HG02588 (cell line): ENCODE data around the gene SERF2.
"Not testable (repeated sequence)": the region's sequence is repeated elsewhere in the genome, so short reads cannot be mapped to it uniquely, and the experiment has no call there.

Source experiments
- ATAC-seq: cut with Tn5 transposase; IDR thresholded peaks from one replicate; pipeline ENCODE4 v1.9.1; 2021; ENCODE audit warnings: mild to moderate bottlenecking, moderate library complexity; ENCODE audit not compliant: unreplicated experiment

Gene SERF2

DNA sequence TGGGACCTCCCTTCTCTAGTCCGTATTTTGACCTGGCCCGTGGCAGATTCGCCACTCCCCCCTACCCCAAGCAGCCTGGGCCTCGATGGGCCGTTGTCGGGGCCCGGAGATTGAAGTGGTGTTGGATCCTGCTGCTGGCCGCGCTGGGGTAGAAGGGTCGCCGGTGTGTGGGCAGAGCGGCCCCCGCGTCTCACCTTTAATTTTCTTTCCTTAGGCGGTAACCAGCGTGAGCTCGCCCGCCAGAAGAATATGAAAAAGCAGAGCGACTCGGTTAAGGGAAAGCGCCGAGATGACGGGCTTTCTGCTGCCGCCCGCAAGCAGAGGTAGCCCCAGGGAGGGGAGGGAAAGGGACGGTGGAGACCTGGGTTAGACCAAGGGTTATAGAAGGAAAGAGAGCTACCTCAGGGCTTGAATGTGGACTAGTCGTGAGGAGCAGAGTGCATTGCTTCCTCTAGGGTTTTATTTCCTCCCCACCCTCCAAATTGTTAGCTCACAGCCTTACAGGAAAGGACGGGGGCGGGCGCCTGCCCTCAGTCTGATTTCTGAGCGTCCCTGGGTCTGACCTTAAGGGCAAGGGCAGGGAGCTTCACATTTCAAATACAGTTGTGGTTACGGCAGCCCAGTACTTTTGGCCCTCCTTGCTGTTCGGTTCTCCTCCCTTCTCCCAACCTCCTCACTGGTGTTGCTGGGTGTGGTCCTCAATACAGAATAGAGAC, 799 bp downstream of the SERF2 start:
- no peak for ATAC-seq

GRCh38 chr15:43793647-43794046, 1.5 kb downstream of the SERF2 start:
- no peak for ATAC-seq

- no peak for ATAC-seq
These were observed 2.3 kb downstream of the SERF2 start for GRCh38 chr15:43794269-43795037.

- no peak for ATAC-seq
These were observed 3.1 kb downstream of the SERF2 start for GRCh38 chr15:43795197-43795596.

DNA sequence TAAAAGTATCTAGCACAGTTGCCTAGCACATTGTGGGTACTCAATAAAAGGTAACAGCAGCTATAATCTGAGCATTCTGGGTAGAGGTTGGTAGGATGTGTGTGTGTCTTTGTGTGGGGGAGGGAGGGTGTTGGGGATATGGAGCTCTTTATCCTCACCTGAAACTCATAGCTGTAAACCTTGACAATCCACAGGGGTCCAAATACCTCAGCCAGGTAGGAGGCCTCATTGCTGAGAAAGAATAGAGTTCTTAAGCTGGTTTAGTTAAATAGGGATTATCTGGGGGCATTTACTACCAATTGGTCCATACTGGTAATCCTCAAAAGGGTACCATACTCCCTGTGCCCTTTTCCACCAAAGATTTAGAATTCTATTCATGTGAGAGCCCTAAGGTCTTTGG, 3.9 kb downstream of the SERF2 start:
- ATAC-seq = no peak

- ATAC-seq = no peak
These were observed 4.4 kb downstream of the SERF2 start for GRCh38 chr15:43796566-43796965.

GRCh38 chr15:43799209-43799944, 7.3 kb downstream of the SERF2 start:
- no peak for ATAC-seq

- ATAC-seq = no peak
These were observed 7.8 kb downstream of the SERF2 start, which contains the start of gene SERINC4 for GRCh38 chr15:43799945-43800285. TSS of gene SERINC4 (minus strand) at chr15:43800220. CDS start at chr15:43799986, 234 bp downstream.

GRCh38 chr15:43800286-43801141, 8.4 kb downstream of the SERF2 start, which contains the start of gene HYPK:
TSS of gene HYPK (plus strand) at chr15:43800599. CDS start at chr15:43800623, 24 bp downstream.
- ATAC-seq = peak; percentile 90

- ATAC-seq = not testable (repeated sequence)
These were observed 10.6 kb downstream of the SERF2 start for GRCh38 chr15:43802676-43803075.

- no peak for ATAC-seq
These were observed 16.4 kb downstream of the SERF2 start for GRCh38 chr15:43808435-43808950.

GRCh38 chr15:43808960-43809678, 17.0 kb downstream of the SERF2 start:
- ATAC-seq = peak; percentile 48

- not testable (repeated sequence) for ATAC-seq
These were observed 22.9 kb downstream of the SERF2 start for GRCh38 chr15:43815064-43815463.

DNA sequence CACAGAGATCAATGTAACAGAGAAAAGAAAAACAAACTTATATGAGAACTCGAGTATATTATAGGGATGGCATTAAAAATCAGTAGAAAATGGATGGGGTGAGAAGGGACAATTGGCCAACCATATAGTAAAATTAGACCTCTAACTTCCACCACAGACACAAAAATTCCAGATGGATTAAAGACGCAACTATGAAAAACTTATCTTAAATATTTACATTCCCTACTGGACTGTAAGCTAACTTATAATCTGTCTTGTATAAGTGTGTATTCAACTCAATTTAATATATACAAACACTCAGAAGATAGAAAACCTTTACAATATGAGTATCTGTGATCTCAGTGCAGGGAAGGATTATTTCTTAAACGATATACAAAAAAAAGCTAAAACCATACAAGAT, 29.4 kb downstream of the SERF2 start:
- ATAC-seq = no peak

- ATAC-seq = peak; percentile 78
These were observed 32.5 kb downstream of the SERF2 start, which contains the start of gene MFAP1 for GRCh38 chr15:43824302-43825246. TSS of gene MFAP1 (minus strand) at chr15:43824690. CDS start at chr15:43824569, 121 bp downstream.

GRCh38 chr15:43825305-43825704, 33.2 kb downstream of the SERF2 start:
- not testable (repeated sequence) for ATAC-seq

DNA sequence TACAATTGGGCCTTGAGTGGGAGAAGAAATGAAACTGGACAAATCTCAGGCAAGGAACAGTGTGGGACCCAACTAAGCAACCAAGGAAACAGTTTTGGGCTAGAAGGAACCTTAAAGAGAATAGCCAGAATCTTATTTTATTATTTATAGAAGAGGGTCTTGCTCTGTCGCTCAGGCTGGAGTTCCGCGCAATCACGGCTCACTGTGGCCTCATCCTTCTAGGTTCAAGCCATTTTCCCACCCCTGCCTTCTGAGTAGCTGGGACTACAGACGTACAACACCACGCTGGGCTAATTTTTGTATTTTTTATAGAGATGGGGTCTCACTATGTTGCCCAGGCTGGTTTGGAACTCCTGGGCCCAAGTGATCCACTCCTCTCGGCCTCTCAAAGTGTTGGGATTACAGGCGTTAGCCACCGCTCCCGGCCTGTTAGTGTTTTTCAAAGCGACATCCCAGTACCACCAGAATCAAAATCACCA, 33.9 kb downstream of the SERF2 start:
- no peak for ATAC-seq
